Upper lobe of left lung (tissue), 6 donors: ENCODE measurements around the gene FGF16. TPM values are rescaled to one million over a fixed set of nuclear protein-coding genes. Genes with fewer than 3 reads are reported as not detected.

Source experiments
- ATAC-seq, 2 donors: fragments of 200-7000 bp; cut with Tn5 transposase; one replicate each; pipeline ENCODE4 v1.9.1; 2022; ENCODE audit warnings: mild to moderate bottlenecking in 2 of 2, moderate library complexity in 2 of 2; ENCODE audit not compliant: low FRiP score in 2 of 2
- DNase-seq, 2 donors: peaks; one replicate each; pipeline ENCODE4 v3.0.0-alpha.2; 2019 to 2020
- H3K27ac ChIP-seq, 4 donors: fragments of 200-600 bp; sonication (generic); one replicate each; pipeline ENCODE4 v1.5.1; 2016 to 2019
- H3K27me3 ChIP-seq, 4 donors: fragments of 200-600 bp; sonication (generic); one replicate each; pipeline ENCODE4 v1.5.1; 2017 to 2019
- H3K36me3 ChIP-seq, 4 donors: fragments of 200-600 bp; sonication (generic); one replicate each; pipeline ENCODE4 v1.5.1; 2016 to 2019
- H3K4me1 ChIP-seq, 4 donors: fragments of 200-600 bp; sonication (generic); one replicate each; pipeline ENCODE4 v1.5.1; 2018 to 2019
- H3K4me3 ChIP-seq, 4 donors: fragments of 200-600 bp; sonication (generic); one replicate each; pipeline ENCODE4 v1.5.1; 2017 to 2019; ENCODE audit warnings: mild to moderate bottlenecking in 2 of 4, moderate library complexity in 1 of 4
- H3K9me3 ChIP-seq, 4 donors: fragments of 200-600 bp; sonication (generic); one replicate each; pipeline ENCODE4 v1.5.1; 2018 to 2019
- CTCF ChIP-seq, 6 experiments: fragments of 450-650 bp in 4 of 6; fragments of 200-600 bp in 2 of 6; sonication (generic) in 2 of 6; IDR thresholded peaks; one replicate each; pipeline ENCODE4 v1.5.1; 2016 to 2019; ENCODE audit warnings: antibody characterized with exemption in 6 of 6
- EP300 ChIP-seq, 4 donors: sonication (generic); formaldehyde crosslinking; IDR thresholded peaks; one replicate each; pipeline ENCODE4 v1.5.1; 2017; ENCODE audit warnings: antibody characterized with exemption in 4 of 4, control low read depth in 2 of 4
- POLR2A ChIP-seq, 4 donors: fragments of 450-650 bp; IDR thresholded peaks; one replicate each; pipeline ENCODE4 v1.5.1; 2016 to 2017; ENCODE audit warnings: antibody characterized with exemption in 4 of 4, mild to moderate bottlenecking in 2 of 4
- POLR2AphosphoS5 ChIP-seq, 2 donors: sonication (generic); formaldehyde crosslinking; IDR thresholded peaks; one replicate each; pipeline ENCODE4 v1.5.1; 2017; ENCODE audit warnings: antibody characterized with exemption in 2 of 2
- WGBS, 2 donors: methylation state at CpG; one replicate each; pipeline ENCODE4 v1.1.5; 2017 to 2018; 5-methylcytosine and 5-hydroxymethylcytosine counted together
- total RNA-seq, 6 donors: library from RNA; depleted of rRNA in 4 of 6; stranded (reverse); fragments of >200 nt in 4 of 6; gene quantifications; one replicate each; pipeline versions ENCODE4 v1.1.0 to v1.2.1, GENCODE V29; 2016 to 2021
- donor health status: DM: no; HTN: no; CAD: no; lungs with moderate emphysema.
- donor health status: DM: no; HTN: yes; CAD: no; lungs with severe emphysema.

FGF16 gene
- total RNA-seq, 6 donors from 2014 or later = 0.20 TPM; not detected in 5

- Histone ChIP-seq H3K9me3 (no peaks in the 10 kb centered on the region), H3K36me3 (no peaks in the 10 kb centered on the region), H3K4me3 (no peak overlapping the region), H3K27me3 (no peaks in the 10 kb centered on the region), H3K4me1 (no peaks in the 10 kb centered on the region), H3K27ac (no peak overlapping the region)
- WGBS, 2 donors = 79% methylated on average over 1 of the region's 1 CpG; no CpG with 5 or more reads in 1 of the 2 donors
- DNase-seq (no peak), ATAC-seq (peak in 1 of 2 donors; percentile 62)
- TF ChIP-seq EP300 (IDR thresholded peaks at IDR 0.05) (no peak), POLR2A (IDR thresholded peaks at IDR 0.05) (no peak)
Observed at GRCh38 chrX:77436682-77437081, 10.5 kb upstream of the FGF16 start.

- Histone ChIP-seq H3K27me3 (no peaks in the 10 kb centered on the region), H3K27ac (no peak overlapping the region), H3K4me3 (no peak overlapping the region), H3K4me1 (peaks cover 0 to 3% (median 0%) of the 10 kb centered on the region in 4 donors), H3K36me3 (no peaks in the 10 kb centered on the region), H3K9me3 (no peaks in the 10 kb centered on the region)
- DNase-seq (no peak), ATAC-seq (no peak)
- no peak for TF ChIP-seq POLR2AphosphoS5 (IDR thresholded peaks at IDR 0.05)
- no peak for TF ChIP-seq CTCF (IDR thresholded peaks at IDR 0.05)
- no peak for TF ChIP-seq EP300 (IDR thresholded peaks at IDR 0.05)
- TF ChIP-seq POLR2A (IDR thresholded peaks at IDR 0.05) = no peak
- 81 to 83% methylated on average over 4 of the region's 4 CpGs for WGBS, 2 donors
Observed at GRCh38 chrX:77440330-77440729, 6.9 kb upstream of the FGF16 start.

- ATAC-seq (no peak), DNase-seq (no peak)
- H3K9me3 ChIP-seq = no peaks in the 10 kb centered on the region
- H3K27ac ChIP-seq = no peak overlapping the region
- no peak overlapping the region for H3K4me3 ChIP-seq
- H3K27me3 ChIP-seq = no peaks in the 10 kb centered on the region
- 50 to 89% methylated on average over 1 of the region's 1 CpG for WGBS, 2 donors
- TF ChIP-seq POLR2A (IDR thresholded peaks at IDR 0.05) (no peak), CTCF (IDR thresholded peaks at IDR 0.05) (no peak), EP300 (IDR thresholded peaks at IDR 0.05) (no peak), POLR2AphosphoS5 (IDR thresholded peaks at IDR 0.05) (no peak)
- no peaks in the 10 kb centered on the region for H3K36me3 ChIP-seq
- H3K4me1 ChIP-seq = peaks cover 0 to 3% (median 3%) of the 10 kb centered on the region in 4 donors
Observed at GRCh38 chrX:77441033-77441432, 6.2 kb upstream of the FGF16 start.

GRCh38 chrX:77441479-77441878 lies 5.7 kb upstream of the FGF16 start:
- no peak overlapping the region for H3K4me3 ChIP-seq
- ATAC-seq (no peak), DNase-seq (no peak)
- no peaks in the 10 kb centered on the region for H3K27me3 ChIP-seq
- no peak for TF ChIP-seq POLR2AphosphoS5 (IDR thresholded peaks at IDR 0.05)
- TF ChIP-seq POLR2A (IDR thresholded peaks at IDR 0.05) = no peak
- TF ChIP-seq CTCF (IDR thresholded peaks at IDR 0.05) = no peak
- TF ChIP-seq EP300 (IDR thresholded peaks at IDR 0.05) = no peak
- H3K36me3 ChIP-seq = no peaks in the 10 kb centered on the region
- no peak overlapping the region for H3K27ac ChIP-seq
- H3K4me1 ChIP-seq = peaks cover 0 to 7% (median 3%) of the 10 kb centered on the region in 4 donors
- H3K9me3 ChIP-seq = no peaks in the 10 kb centered on the region

GRCh38 chrX:77442728-77443127 lies 4.5 kb upstream of the FGF16 start:
- no peaks in the 10 kb centered on the region for H3K36me3 ChIP-seq
- H3K4me3 ChIP-seq = no peak overlapping the region
- H3K27ac ChIP-seq = no peak overlapping the region
- DNase-seq = no peak
- H3K4me1 ChIP-seq = peaks cover 3 to 9% (median 7%) of the 10 kb centered on the region in 4 donors
- H3K27me3 ChIP-seq = no peaks in the 10 kb centered on the region
- WGBS, 2 donors = 69 to 71% methylated on average over 1 of the region's 1 CpG
- peak in 1 of 2 donors; percentile 68 for ATAC-seq
- no peak for TF ChIP-seq EP300 (IDR thresholded peaks at IDR 0.05)
- no peak for TF ChIP-seq POLR2A (IDR thresholded peaks at IDR 0.05)
- no peak for TF ChIP-seq CTCF (IDR thresholded peaks at IDR 0.05)
- TF ChIP-seq POLR2AphosphoS5 (IDR thresholded peaks at IDR 0.05) = no peak
- H3K9me3 ChIP-seq = no peaks in the 10 kb centered on the region
